Measurements from ENCODE around the gene KCNMA1. TPM values are rescaled to one million over a fixed set of nuclear protein-coding genes. Genes with fewer than 3 reads are reported as not detected.

The KCNMA1 gene
- total RNA-seq, 1 donor = 106 TPM

GRCh38 chr10:76990561-76990960 lies 647.0 kb downstream of the KCNMA1 start:
- TF ChIP-seq CTCF (IDR thresholded peaks at IDR 0.05; ENCODE audit: insufficient read depth, low read length) = no peak
- H3K4me3 ChIP-seq (ENCODE audit: low read depth, low read length) = no peak overlapping the region
- no peak for DNase-seq (ENCODE audit: low read depth)

DNA sequence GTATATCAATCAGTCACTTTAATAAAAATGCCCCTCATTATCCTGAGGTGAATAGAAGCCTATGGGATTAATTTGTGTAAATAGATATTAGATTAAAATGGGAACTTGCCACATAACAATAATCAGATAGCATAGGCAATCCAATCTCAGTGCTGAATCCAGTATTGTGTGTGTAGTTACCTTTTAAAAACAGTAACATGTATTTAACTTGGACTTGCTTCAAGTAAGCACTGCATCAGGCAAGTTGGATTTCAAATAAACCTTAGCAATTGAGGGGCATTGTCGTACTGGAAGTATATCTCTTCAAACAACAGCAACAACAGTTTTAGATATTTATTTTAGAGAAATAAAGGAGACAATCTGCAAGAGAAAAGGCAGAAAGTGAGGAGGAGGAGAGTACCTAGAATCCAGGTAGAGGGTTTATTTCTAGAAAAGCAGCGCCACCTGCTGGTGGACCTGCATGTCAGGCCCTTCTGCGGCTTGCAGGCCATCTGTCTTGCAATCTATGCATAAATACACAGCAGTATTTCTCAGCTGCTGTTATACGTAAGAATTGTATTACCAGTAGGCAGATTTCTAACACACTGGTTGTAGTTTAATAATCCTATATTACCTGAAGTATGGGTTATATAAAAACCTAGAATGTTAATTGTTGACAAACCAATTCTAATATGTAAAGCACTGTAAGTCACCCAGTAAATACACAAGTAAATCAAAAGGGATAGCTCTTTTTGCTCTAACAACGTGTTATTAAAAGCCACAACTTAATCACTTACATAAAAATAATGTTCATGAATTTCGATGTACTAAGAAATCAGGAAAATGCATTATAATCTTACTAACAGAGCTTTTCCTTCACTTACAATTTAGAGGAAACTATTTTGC lies 652.8 kb downstream of the KCNMA1 start:
- no peak overlapping the region for H3K4me3 ChIP-seq (ENCODE audit: low read depth, low read length)
- TF ChIP-seq CTCF (IDR thresholded peaks at IDR 0.05; ENCODE audit: insufficient read depth, low read length) = peak; percentile 93
- peak; percentile 86 for DNase-seq (ENCODE audit: low read depth)

DNA sequence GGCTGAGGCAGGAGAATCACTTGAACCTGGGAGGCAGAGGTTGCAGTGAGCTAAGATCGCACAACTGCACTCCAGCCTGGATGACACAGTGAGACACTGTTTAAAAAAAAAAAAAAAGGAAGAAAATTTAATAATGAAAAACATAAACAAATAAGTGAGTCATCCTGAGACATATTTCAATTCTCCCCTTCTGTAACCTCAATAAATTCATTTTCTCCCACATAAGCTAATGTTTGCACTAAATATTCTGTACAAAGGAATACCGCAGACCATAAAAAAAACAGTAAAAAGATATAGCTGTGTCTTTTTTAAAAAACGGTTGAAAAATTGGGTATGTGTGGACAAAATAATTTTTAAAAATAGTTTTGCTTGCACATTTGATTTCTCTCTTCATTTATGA lies 654.0 kb downstream of the KCNMA1 start:
- no peak for TF ChIP-seq CTCF (IDR thresholded peaks at IDR 0.05; ENCODE audit: insufficient read depth, low read length)
- DNase-seq (ENCODE audit: low read depth) = no peak
- H3K4me3 ChIP-seq (ENCODE audit: low read depth, low read length) = no peak overlapping the region

DNA sequence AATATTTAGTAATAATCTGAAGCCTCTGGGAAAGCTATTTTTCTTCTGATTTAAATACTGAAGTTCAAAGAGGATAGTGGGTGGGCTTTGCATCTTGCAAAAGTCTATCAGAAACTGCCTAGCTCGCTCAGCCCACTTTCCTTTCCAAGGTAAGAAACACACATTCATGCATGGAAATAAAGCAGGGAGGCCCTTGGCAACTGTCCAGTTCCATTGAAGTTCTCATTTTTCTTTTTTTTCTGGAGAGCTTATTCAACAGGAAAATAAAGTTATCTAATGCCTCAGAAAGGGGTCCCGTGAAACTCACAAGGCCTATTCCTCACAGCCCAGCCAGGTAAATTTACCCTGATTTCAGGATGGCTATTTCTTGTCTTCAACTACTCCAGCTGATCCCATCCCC lies 654.9 kb downstream of the KCNMA1 start:
- no peak for DNase-seq (ENCODE audit: low read depth)
- no peak for TF ChIP-seq CTCF (IDR thresholded peaks at IDR 0.05; ENCODE audit: insufficient read depth, low read length)
- H3K4me3 ChIP-seq (ENCODE audit: low read depth, low read length) = no peak overlapping the region

DNA sequence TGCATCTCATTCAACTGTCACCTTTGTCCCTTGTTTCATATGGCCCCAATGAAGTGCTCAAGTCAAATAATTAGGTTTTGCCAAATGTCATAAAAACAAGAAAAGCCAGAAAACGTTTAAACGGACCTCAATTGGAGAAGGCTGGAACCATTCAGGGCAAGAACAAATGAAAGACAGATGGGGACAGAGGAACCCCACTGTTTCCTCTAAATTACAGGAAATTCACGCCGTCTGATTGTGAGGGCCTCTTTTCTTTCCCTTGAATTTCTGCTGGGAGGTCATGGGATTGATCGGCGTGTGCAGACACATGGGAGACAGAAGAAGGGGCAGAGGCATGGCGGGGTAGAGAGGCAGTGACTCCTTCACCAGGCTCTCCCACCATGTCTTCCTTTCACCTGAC lies 656.4 kb downstream of the KCNMA1 start:
- no peak for DNase-seq (ENCODE audit: low read depth)
- no peak for TF ChIP-seq CTCF (IDR thresholded peaks at IDR 0.05; ENCODE audit: insufficient read depth, low read length)
- H3K4me3 ChIP-seq (ENCODE audit: low read depth, low read length) = no peak overlapping the region

GRCh38 chr10:76977901-76978300 lies 659.7 kb downstream of the KCNMA1 start:
- H3K4me3 ChIP-seq (ENCODE audit: low read depth, low read length) = no peak overlapping the region
- DNase-seq (ENCODE audit: low read depth) = no peak
- TF ChIP-seq CTCF (IDR thresholded peaks at IDR 0.05; ENCODE audit: insufficient read depth, low read length) = no peak
